GM18951 (cell line): ENCODE measurements around the gene COL23A1.

Experiments used
- POLR2A ChIP-seq: IDR thresholded peaks from 4 replicates; pipeline ENCODE4 v1.6.1; 2011; ENCODE audit warnings: mild to moderate bottlenecking; ENCODE audit not compliant: insufficient read length, insufficient read depth; ENCODE audit errors: extremely low read depth
- in situ Hi-C: fragments of 300-500 bp; cut with MboI; formaldehyde crosslinking; loops from one replicate; pipeline ENCODE4 v1.12.0; 2022; ENCODE audit warnings: low sequenced_read_pairs, mixed read lengths, inconsistent platforms; ENCODE audit not compliant: unreplicated experiment

Gene COL23A1

DNA sequence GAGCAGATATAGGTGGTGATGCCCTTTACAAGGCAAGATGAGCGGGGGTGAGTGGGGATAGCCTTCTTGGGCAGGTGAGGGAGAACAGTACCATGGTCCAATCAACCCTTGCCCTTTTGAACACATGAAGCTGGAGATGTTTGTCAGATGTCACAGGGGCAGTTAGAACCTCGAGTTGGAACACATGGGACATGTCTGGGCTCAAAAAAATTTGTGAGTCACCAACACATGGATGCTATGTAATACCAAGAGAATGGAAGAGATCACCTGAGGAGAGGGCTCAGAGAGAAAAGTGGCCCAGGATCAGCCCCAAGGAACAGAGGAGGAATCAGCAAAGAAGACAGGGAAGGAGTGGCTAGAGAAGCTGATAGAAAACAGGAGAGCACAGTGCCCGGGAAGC is 362.3 kb downstream of the COL23A1 start:
- no peak for TF ChIP-seq POLR2A
- in situ Hi-C loops, result no loop called here

DNA sequence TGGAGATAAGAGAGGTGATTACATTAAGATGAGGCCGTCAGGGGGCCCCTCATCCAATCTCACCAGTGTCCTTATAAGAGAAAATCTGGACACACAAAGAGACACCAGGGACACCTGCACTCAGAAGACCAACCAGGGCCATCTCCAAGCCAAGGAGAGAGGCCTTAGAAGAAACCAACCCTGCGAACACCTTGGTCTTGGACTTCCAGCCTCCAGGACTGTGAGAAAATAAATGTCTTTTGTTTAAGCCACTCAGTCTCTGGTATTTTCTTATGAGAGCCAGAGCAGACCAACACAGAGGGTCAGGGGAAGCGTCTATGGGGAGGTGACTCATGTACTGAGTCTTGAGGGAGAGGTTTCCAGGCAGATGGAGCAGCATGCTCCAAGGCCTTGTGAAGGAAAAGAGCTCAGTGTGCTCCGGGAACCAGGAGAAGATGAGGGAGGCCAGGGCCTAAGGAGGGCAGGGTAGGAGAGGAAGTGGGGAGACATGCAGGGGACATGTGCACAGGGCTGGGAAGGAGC is 363.0 kb downstream of the COL23A1 start:
- no peak for TF ChIP-seq POLR2A
- in situ Hi-C loops, result no loop called here

DNA sequence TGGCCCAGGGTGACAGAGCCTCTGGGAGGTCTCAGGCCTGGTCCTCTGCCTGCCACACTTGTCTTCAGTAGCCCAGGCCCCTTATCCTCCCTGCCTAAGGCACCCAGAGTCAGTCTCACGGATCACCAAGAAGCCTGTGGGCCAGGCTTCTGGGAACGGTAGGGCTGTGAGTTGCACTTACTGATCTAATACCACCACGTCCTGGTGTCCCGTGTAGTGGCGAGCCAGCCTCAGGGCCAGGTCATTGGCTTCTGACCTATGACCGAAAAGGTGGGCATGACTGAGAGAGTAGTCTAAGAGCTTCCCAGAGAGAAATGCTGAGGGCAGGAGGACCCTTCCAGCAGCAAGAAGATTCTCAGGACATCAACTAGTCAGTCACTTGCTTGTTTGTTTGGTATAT is 365.0 kb downstream of the COL23A1 start:
- in situ Hi-C loops, result no loop called here
- no peak for TF ChIP-seq POLR2A

DNA sequence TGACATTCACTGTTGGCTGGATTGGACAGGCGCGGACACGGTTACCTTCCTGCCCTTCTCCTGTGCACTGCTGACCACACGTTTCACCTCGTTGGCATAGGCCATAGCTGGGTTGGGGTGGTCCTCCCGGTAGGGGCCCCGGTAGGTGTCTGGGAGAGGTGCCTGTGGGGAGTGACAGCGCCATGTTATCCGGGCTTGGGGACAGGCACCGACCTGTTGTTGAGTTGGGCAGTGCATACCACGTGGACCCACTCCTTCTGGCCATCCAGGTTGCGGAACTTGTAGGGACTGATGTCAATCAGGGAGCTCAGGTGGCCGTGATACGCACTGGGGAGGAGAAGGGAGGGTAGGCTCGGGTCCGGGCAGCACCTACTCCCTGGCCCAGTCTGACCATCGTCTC is 365.8 kb downstream of the COL23A1 start:
- TF ChIP-seq POLR2A, result no peak
- in situ Hi-C loops, result no loop called here

DNA sequence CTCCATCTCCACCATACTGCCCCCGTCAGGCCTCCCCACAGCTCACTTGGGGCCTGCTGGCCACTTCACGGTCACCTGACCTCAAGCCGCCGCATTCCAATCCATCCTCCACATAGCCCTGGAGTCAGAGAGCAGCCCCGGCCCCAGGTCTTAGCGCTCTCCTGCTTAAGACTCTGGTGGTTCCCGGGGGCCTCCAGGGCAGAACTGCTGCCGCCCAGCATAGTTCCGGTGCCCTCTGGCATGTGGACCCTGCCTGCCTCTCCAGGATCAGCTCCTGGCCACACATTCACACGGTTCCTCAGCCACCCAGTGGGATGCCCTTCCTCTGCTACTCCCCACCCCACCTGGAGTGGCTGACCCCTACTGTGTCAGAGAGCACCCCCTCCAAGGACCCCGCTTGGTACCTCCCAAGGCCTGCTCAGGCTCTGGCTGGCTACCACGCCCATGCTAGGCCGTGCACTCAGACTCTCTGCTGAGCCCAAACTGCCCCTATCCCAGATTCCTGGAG is 366.3 kb downstream of the COL23A1 start:
- TF ChIP-seq POLR2A, result no peak
- in situ Hi-C loops, result no loop called here

DNA sequence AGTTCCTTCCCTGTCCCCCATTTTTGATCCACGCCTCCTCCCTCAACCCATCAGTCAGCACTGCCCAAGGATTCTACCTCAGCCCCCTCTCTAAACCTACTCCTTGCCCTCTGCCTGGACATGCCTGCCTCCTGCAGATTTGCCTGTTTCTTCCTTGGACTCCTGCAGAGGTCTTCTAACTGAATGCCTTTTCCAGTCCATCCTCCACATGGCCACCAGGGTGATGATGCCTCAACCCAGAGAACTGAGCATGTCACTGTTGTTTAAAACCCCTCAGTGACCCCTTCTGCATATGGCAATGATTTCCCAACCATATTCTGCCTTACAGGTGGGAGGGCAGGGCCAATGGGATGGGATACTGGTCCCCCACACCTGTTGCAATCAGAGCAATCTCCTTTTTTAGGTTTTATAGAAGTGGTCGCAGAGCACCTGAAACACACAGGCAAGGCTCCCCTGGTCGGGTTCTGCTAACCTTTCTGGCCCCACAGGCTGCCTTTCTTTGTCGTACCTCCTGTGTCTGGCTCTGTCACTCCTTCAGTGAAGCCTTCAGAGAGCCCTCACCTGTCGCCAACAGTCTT is 366.9 kb downstream of the COL23A1 start:
- in situ Hi-C loops, result no loop called here
- no peak for TF ChIP-seq POLR2A

DNA sequence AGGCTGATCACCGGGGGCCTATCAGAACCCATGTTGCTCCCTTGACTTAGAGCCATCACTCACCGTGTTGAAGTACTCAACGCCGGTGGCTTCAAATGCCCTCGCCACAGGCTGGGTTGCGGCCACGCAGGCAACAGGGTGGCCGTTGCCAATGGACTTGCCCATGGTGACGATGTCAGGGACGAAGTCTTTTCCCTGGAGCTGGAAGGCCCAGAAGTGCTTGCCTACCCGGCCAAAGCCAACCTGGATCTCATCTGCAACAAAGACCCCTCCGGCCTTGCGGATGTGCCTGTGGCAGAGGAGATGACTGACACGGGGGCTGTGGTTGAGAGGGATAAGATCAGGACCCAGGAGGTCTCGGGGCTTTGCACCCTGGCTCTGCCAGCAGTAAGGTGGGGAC is 367.9 kb downstream of the COL23A1 start:
- in situ Hi-C loops, result no loop called here
- TF ChIP-seq POLR2A, result no peak

DNA sequence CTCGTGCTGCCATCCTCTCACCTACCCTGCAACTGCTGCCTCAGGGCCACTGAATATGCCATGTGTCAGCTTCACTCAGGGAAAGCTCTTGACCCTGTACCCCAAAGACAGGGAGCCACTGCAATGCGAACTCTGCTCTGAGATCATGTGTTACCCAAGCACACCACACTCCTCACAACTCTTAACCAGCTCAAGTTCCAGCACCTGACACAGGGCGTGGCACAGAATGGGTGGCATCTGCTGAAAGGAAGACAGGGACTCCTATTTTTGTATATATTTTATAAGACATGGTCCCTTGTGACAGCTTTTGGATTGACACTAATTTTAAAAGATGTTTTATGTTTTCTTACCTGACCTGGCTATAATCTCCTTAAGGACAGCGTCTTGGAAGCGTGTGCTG is 368.3 kb downstream of the COL23A1 start:
- in situ Hi-C loops, result no loop called here
- TF ChIP-seq POLR2A, result no peak

DNA sequence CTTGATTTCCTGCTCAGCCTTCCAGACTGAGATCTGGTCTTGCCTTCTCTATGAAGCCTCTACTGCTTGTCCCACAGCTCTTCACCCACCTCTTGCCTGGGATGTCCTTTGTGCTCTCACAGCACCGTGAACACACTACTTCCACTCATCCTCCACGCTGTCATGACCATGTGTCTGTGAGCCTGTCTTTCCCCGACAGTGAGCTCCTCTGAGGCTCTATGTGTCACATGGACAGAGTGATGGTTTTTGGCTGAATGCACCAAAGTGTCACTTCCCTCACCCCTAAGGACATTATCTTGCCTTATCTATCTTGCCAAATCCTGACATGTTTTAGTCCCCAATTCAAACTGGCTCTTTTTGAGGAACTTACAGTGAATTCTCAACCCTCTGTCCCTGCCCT is 368.9 kb downstream of the COL23A1 start:
- in situ Hi-C loops, result no loop called here
- TF ChIP-seq POLR2A, result no peak

DNA sequence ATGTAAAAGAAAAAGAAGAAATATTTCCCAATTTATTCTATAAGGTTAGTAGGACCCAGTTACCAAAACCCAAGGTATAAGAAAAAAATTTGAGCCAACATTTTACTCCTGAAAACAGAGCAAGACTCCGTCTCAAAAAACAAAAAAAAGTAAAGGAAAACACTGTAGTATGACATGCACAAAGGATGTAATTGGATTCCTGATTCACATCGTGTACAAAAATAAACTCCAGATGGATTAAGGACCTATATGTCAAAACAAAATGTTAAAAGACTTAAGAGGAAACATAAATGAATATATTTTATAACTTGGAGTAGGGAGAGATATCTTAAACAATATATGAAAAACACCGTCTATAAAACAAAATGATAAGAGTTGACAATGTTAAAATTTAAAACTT is 371.4 kb downstream of the COL23A1 start:
- in situ Hi-C loops, result no loop called here

DNA sequence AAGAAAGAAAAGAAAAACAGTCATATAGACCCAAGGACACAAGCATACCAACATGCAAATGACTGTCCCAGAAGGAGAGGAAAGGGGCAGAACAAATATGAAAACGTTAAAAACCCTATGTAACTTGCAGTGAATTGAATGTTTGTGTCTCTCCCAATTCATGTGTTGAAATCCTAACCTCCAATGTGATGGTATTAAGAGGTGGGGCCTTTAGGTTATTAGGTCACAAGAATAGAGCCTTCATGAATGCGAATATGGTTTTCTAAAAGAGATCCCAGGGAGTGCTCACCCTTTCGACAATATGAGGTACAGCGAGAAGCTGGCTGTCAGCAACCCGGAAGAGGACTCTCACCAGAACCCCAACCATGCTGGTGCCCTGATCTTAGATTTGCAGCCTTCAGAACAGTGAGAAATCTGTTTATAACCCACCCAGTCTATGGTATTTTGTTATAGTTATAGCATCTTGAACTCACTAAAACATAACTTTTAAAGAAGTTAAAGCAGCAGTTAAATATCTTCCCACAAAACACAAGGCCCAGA is 371.9 kb downstream of the COL23A1 start:
- in situ Hi-C loops, result no loop called here
- TF ChIP-seq POLR2A, result no peak

More for the DNA sequence above, 371.4 kb downstream of the COL23A1 start:
- TF ChIP-seq POLR2A, result no peak

DNA sequence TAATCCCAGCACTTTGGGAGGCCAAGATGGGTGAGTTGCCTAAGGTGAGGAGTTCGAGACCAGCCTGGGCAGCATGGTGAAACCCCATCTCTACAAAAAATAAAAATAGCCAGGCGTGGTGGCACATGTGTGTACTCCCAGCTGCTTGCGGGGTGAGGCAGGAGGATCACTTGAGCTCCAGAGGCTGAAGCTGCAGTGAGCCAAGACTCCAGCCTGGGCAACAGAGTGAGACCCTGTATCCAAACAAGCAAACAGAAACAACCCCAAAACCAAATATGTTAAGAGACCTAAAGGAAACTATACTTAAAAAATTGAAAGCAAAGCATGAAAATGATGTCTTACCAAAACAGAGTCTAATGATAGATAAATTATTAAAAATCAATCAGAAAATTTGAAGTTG is 373.4 kb downstream of the COL23A1 start:
- no peak for TF ChIP-seq POLR2A
- in situ Hi-C loops, result no loop called here

DNA sequence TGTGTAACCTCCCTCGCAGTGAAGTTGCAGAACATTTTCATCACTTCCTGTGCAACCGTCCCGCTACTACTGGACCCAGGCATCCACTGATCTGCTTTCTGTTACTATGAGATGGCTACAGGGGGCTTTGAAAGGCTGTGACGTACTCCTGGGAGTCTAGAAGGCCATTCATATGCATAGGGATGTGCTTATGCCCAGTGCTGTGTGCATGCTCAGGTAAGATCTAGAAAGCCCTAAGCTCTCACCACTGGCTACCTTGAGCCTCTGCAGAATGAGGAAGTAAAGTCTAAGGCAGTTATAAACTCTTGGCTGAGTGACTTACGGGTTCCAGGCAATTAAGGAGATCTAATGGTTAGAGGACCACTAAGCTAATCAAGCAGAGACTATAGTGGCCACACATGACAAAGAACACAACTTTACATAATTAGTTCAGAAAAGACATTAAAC is 374.1 kb downstream of the COL23A1 start:
- no peak for TF ChIP-seq POLR2A
- in situ Hi-C loops, result no loop called here

DNA sequence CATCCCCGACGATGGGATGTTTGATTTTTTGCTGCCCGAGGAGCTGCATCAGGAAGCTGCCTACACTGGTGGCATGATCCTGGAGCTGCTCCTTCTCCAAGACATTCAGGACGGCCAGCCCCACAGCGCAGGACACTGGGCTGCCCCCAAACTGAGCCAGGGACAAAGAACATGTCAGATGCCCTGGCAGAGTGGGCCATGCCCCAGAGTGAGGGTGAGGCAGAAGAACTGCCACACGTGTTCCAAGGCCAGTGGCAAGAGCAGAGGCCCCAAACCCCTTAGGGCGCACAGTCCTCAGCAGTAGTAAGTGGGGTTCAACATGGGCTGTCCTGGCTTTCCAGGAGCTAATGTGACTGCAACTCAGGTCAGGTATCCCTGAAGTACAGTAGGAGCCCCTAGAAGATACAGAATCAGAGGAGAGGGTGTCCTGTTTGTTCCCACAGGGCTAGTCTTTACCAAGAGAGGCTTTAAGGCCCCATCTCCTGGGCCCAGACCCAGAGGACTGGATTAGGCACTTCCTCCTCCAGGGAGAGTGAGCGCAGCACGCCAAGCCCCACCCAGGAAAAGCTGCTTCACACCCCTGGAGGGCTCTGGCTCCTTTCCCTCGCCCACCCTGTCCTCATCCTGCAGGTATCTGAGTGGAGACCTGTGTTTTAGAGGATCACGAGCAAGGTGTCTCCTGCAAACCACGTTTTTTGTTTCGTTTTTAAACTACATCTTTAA is 374.8 kb downstream of the COL23A1 start:
- TF ChIP-seq POLR2A, result peak; percentile 30
- in situ Hi-C loops, result no loop called here
